G401 (cell line): ENCODE results near the gene CTU1. TPM values are rescaled to one million over a fixed set of nuclear protein-coding genes. Genes with fewer than 3 reads are reported as not detected.

ENCODE experiments used
- DNase-seq: peaks from one replicate; pipeline ENCODE4 v3.0.0-alpha.2; 2015; ENCODE audit warnings: low spot score
- in situ Hi-C: cut with HindIII; loops from 2 replicates; pipeline ENCODE4 v1.10.0; 2016; ENCODE audit warnings: low sequenced_read_pairs, mixed read lengths
- total RNA-seq: library from RNA; depleted of rRNA; stranded (reverse); fragments of >200 nt; shearing (Covaris generic); gene quantifications from 2 replicates; pipeline ENCODE4 v1.2.3, GENCODE V29; 2014; rRNA removed

Gene CTU1
- total RNA-seq, 1 experiment from 2014 or later: 10.1 TPM

GRCh38 chr19:51065221-51065960 lies 42.8 kb downstream of the CTU1 start:
- DNase-seq: no peak
- in situ Hi-C loops: no loop called here

- in situ Hi-C loops: no loop called here
- DNase-seq: no peak
These were observed 43.5 kb downstream of the CTU1 start, which contains the start of gene KLK13 for GRCh38 chr19:51064534-51065220. KLK13 (minus strand) TSS chr19:51065092; CDS start chr19:51065067, 25 bp downstream.

GRCh38 chr19:51063664-51064063 lies 44.5 kb downstream of the CTU1 start:
- DNase-seq: no peak

GRCh38 chr19:51060973-51061372 lies 47.2 kb downstream of the CTU1 start:
- DNase-seq: no peak
- in situ Hi-C loops: no loop called here

More at GRCh38 chr19:51063664-51064063, 44.5 kb downstream of the CTU1 start:
- in situ Hi-C loops: no loop called here

- DNase-seq: no peak
- in situ Hi-C loops: no loop called here
These were observed 47.9 kb downstream of the CTU1 start for GRCh38 chr19:51060336-51060735.

GRCh38 chr19:51059715-51060114 lies 48.5 kb downstream of the CTU1 start:
- DNase-seq: no peak
- in situ Hi-C loops: no loop called here

GRCh38 chr19:51055866-51056265 lies 52.3 kb downstream of the CTU1 start:
- DNase-seq: no peak
- in situ Hi-C loops: no loop called here

Other genes starting within 250 kb of the CTU1 start
- not detected in 2 replicates for gene KLK2, start 235.0 kb downstream of the CTU1 start, total RNA-seq
- not detected in 2 replicates for gene KLK4, start 197.0 kb downstream of the CTU1 start, total RNA-seq
- 0.58 TPM in 1 of 2 replicates, not detected in the other for gene KLK5, start 155.4 kb downstream of the CTU1 start, total RNA-seq
- gene KLK6, start 138.8 kb downstream of the CTU1 start, total RNA-seq: not detected in 2 replicates
- not detected in 2 replicates for gene KLK7, start 124.5 kb downstream of the CTU1 start, total RNA-seq
- gene KLK8, start 106.8 kb downstream of the CTU1 start, total RNA-seq: not detected in 2 replicates
- gene KLK10, start 88.7 kb downstream of the CTU1 start, total RNA-seq: not detected in 2 replicates
- not detected in 2 replicates for gene KLK11, start 81.8 kb downstream of the CTU1 start, total RNA-seq
- not detected in 2 replicates for gene KLK12, start 73.4 kb downstream of the CTU1 start, total RNA-seq
- gene KLK13, start 43.3 kb downstream of the CTU1 start, total RNA-seq: not detected in 2 replicates
- not detected in 2 replicates for gene KLK14, start 25.5 kb downstream of the CTU1 start, total RNA-seq
- gene SIGLEC9, start 16.5 kb upstream of the CTU1 start, total RNA-seq: not detected in 2 replicates
- not detected in 2 replicates for gene SIGLEC7, start 33.9 kb upstream of the CTU1 start, total RNA-seq
- 1.4 TPM in 1 of 2 replicates, not detected in the other for gene CD33, start 116.7 kb upstream of the CTU1 start, total RNA-seq
- gene SIGLECL1, start 142.7 kb upstream of the CTU1 start, total RNA-seq: not detected in 2 replicates
- not detected in 2 replicates for gene IGLON5, start 203.2 kb upstream of the CTU1 start, total RNA-seq
- gene VSIG10L, start 233.7 kb upstream of the CTU1 start, total RNA-seq: 9.3 and 9.5 TPM in 2 replicates